Measurements from ENCODE around the gene MAGI3. TPM values are rescaled to one million over a fixed set of nuclear protein-coding genes. Genes with fewer than 3 reads are reported as not detected.

MAGI3 gene
- total and polyA plus RNA-seq, 2 donors (not counting 1 experiment from before 2014, with no cell fraction given): 5.1 to 9.2 TPM

DNA sequence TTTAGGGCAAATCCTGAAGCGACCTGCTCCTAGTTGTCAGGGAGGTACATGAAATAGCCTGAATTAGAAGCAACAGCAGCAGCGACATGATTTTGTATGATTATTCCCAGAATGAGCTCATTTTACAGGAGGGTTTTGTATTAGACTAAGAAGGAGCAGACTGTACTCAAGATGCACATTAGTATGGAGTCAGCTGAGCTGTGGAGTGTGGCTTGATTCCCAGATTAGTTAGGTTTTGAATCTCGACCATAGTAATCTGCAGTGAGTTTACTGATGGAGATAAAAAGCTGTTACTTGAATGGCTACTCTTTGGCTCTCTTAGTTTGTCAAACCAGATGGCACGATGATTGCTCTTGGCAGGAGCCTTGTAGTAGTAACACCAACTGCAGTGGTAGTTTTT, 225.8 kb downstream of the MAGI3 start:
- TF ChIP-seq EZH2 (IDR thresholded peaks at IDR 0.05; ENCODE audit: low read length, missing control alignments) (no peak), CTCF (conservative IDR thresholded peaks at IDR 0.05 in 1 of 2, IDR thresholded peaks at IDR 0.05 in 1 of 2; ENCODE audit: low read depth in 1 of 2, low read length in 2 of 2) (no peak)
- DNase-seq (ENCODE audit: low read depth in 2 of 2): peak; percentile 38 to 80
- no peak overlapping the region for H3K9ac ChIP-seq (ENCODE audit: insufficient read depth, low read length)
- no peaks in the 10 kb centered on the region for H4K20me1 ChIP-seq (ENCODE audit: control insufficient read depth, extremely low read depth, insufficient read depth, low read length)
- H3K9me3 ChIP-seq (ENCODE audit: control insufficient read depth, insufficient read depth, low read depth, low read length): no peaks in the 10 kb centered on the region
- H3K4me3 ChIP-seq (replicated peaks in 1 of 4; ENCODE audit: control extremely low read depth in 1 of 4, insufficient read depth in 1 of 4, low read depth in 3 of 4, low read length in 4 of 4): no peak overlapping the region
- no peaks in the 10 kb centered on the region for H3K27me3 ChIP-seq (ENCODE audit: control insufficient read depth, insufficient read depth, low read length)
- no peak overlapping the region for H2AFZ ChIP-seq (ENCODE audit: low read length)
- no peaks in the 10 kb centered on the region for H3K79me2 ChIP-seq (ENCODE audit: control insufficient read depth, insufficient read depth, low read length)
- no peaks in the 10 kb centered on the region for H3K4me1 ChIP-seq (ENCODE audit: control insufficient read depth, extremely low read depth, insufficient read depth, low read length)
- no peak overlapping the region for H3K4me2 ChIP-seq (ENCODE audit: extremely low read depth, insufficient read depth, low read length)
- no peak overlapping the region for H3K27ac ChIP-seq (ENCODE audit: insufficient read depth, low read length)
- H3K36me3 ChIP-seq (ENCODE audit: control insufficient read depth, insufficient read depth, low read length): no peaks in the 10 kb centered on the region

- no peaks in the 10 kb centered on the region for H3K27me3 ChIP-seq (ENCODE audit: control insufficient read depth, insufficient read depth, low read length)
- H2AFZ ChIP-seq (ENCODE audit: low read length): no peak overlapping the region
- TF ChIP-seq CTCF (conservative IDR thresholded peaks at IDR 0.05 in 1 of 2, IDR thresholded peaks at IDR 0.05 in 1 of 2; ENCODE audit: low read depth in 1 of 2, low read length in 2 of 2) (no peak), EZH2 (IDR thresholded peaks at IDR 0.05; ENCODE audit: low read length, missing control alignments) (no peak)
- H3K9me3 ChIP-seq (ENCODE audit: control insufficient read depth, insufficient read depth, low read depth, low read length): no peaks in the 10 kb centered on the region
- no peak overlapping the region for H3K27ac ChIP-seq (ENCODE audit: insufficient read depth, low read length)
- no peak overlapping the region for H3K4me2 ChIP-seq (ENCODE audit: extremely low read depth, insufficient read depth, low read length)
- no peak overlapping the region for H3K9ac ChIP-seq (ENCODE audit: insufficient read depth, low read length)
- DNase-seq (ENCODE audit: low read depth in 2 of 2): peak; percentile 5 to 56
- H3K36me3 ChIP-seq (ENCODE audit: control insufficient read depth, insufficient read depth, low read length): no peaks in the 10 kb centered on the region
- no peaks in the 10 kb centered on the region for H3K79me2 ChIP-seq (ENCODE audit: control insufficient read depth, insufficient read depth, low read length)
- H4K20me1 ChIP-seq (ENCODE audit: control insufficient read depth, extremely low read depth, insufficient read depth, low read length): no peaks in the 10 kb centered on the region
- H3K4me3 ChIP-seq (replicated peaks in 1 of 4; ENCODE audit: control extremely low read depth in 1 of 4, insufficient read depth in 1 of 4, low read depth in 3 of 4, low read length in 4 of 4): no peak overlapping the region
- H3K4me1 ChIP-seq (ENCODE audit: control insufficient read depth, extremely low read depth, insufficient read depth, low read length): no peaks in the 10 kb centered on the region
Observed at GRCh38 chr1:113617438-113618141, 227.3 kb downstream of the MAGI3 start.

DNA sequence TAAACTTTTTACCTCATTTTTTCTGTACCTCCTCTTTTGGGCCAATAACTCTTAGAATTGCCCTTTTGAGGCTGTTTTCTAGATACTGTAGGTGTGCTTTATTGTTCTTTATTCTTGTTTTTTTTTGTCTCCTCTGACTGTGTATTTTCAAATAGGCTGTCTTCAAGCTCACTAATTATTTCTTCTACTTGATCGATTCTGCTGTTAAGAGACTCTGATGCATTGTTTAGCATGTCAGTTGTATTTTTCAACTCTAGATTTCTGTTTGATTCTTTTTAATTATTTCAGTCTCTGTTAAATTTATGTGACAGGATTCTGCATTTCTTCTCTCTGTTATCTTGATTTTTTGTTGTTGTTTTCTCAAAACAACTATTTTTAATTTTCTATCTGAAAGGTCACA, 238.7 kb downstream of the MAGI3 start:
- Histone ChIP-seq H3K9ac (ENCODE audit: insufficient read depth, low read length) (no peak overlapping the region), H4K20me1 (ENCODE audit: control insufficient read depth, extremely low read depth, insufficient read depth, low read length) (no peaks in the 10 kb centered on the region), H2AFZ (ENCODE audit: low read length) (no peak overlapping the region), H3K27me3 (ENCODE audit: control insufficient read depth, insufficient read depth, low read length) (no peaks in the 10 kb centered on the region), H3K79me2 (ENCODE audit: control insufficient read depth, insufficient read depth, low read length) (no peaks in the 10 kb centered on the region), H3K4me1 (ENCODE audit: control insufficient read depth, extremely low read depth, insufficient read depth, low read length) (no peaks in the 10 kb centered on the region), H3K9me3 (ENCODE audit: control insufficient read depth, insufficient read depth, low read depth, low read length) (no peaks in the 10 kb centered on the region), H3K36me3 (ENCODE audit: control insufficient read depth, insufficient read depth, low read length) (no peaks in the 10 kb centered on the region), H3K4me2 (ENCODE audit: extremely low read depth, insufficient read depth, low read length) (no peak overlapping the region), H3K27ac (ENCODE audit: insufficient read depth, low read length) (no peak overlapping the region), H3K4me3 (replicated peaks in 1 of 4; ENCODE audit: control extremely low read depth in 1 of 4, insufficient read depth in 1 of 4, low read depth in 3 of 4, low read length in 4 of 4) (no peak overlapping the region)
- no peak for TF ChIP-seq EZH2 (IDR thresholded peaks at IDR 0.05; ENCODE audit: low read length, missing control alignments)
- TF ChIP-seq CTCF (conservative IDR thresholded peaks at IDR 0.05 in 1 of 2, IDR thresholded peaks at IDR 0.05 in 1 of 2; ENCODE audit: low read depth in 1 of 2, low read length in 2 of 2): no peak
- DNase-seq (ENCODE audit: low read depth in 2 of 2): no peak
